HG02938 (cell line): ENCODE results near the gene OR5K1.
A peak's percentile ranks its signal among the peaks of the same experiment; 100 is the strongest.

Experiments used
- ATAC-seq: cut with Tn5 transposase; IDR thresholded peaks from one replicate; pipeline ENCODE4 v1.9.1; 2021; ENCODE audit warnings: mild to moderate bottlenecking, moderate library complexity; ENCODE audit not compliant: unreplicated experiment

OR5K1 gene

DNA sequence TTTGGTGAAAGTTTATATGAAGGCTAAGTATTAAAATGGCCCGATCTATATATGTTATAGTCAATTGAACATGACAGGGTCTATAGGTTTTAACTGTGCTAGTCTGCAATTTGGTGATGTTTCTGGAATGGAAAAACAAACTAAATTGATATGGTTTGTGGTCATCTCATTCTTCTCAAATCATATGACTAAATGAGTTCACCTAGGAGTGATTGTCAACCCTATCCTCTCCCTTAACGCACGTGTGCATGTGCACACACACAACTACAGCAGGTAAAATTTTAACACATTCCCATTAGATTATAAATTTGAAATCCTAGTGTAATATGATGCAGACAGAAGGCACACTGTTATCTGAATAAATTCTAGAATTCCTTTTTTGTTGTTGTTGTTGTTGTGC lies 50.7 kb downstream of the OR5K1 start:
- ATAC-seq: no peak

DNA sequence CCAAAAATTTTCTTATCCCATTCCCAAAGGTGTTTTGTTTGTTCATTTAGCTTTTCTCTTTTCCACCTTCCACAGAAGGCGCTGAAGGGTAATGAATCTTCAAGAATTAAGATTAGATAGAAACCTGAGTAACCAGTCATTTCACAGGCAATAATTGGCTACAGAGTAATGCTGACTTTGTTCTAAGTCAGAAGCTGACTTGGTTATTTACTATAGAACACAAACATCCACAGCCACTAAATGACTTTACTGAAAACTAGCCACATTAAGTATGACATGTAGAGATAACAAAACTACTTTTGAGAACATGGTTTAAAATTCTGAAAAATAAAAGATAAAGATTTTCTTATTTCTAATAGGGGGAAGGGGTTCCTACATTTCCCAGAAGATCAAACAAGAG lies 51.9 kb downstream of the OR5K1 start:
- ATAC-seq: no peak

DNA sequence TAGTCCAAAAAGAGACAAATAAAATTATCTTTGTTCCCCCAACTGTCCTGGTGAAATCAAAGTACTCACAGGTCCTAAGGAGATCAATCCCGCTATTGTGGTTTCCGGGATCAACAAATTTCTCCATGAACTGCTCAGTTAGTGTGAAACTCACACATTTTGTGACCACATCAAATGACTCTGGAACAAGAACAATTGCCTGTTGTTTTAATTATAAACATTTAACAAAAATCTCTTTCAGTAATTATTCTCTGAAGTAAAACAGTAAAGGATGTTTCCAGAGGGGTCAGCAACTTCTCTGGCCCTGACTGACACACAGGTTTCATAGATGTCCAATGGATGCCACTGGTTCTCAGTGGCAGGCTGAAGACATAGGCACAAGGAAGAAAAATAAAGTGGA lies 55.8 kb downstream of the OR5K1 start:
- no peak for ATAC-seq

- ATAC-seq: no peak
Observed at GRCh38 chr3:98519351-98519750, 56.4 kb downstream of the OR5K1 start.

GRCh38 chr3:98521897-98522543 lies 59.0 kb downstream of the OR5K1 start:
- peak; percentile 49 for ATAC-seq
